ENCODE data around the gene SERF1B. TPM values are rescaled to one million over a fixed set of nuclear protein-coding genes. Genes with fewer than 3 reads are reported as not detected.

The SERF1B gene
- total RNA-seq, 2 experiments from 2014 or later, result 19.5 to 26.0 TPM

Other genes starting within 250 kb of the SERF1B start
- gene SMN2, start 24.4 kb downstream of the SERF1B start, total RNA-seq, result 100 to 1,000 TPM in 1 of 2 experiments, 10 to 100 TPM in 1; 87.0 to 106 TPM